B cell (primary cell): ENCODE results near the gene HSPB6. TPM values are rescaled to one million over a fixed set of nuclear protein-coding genes. Genes with fewer than 3 reads are reported as not detected.
A peak's percentile ranks its signal among the peaks of the same experiment; 100 is the strongest.
"Not testable (repeated sequence)": the region's sequence is repeated elsewhere in the genome, so short reads cannot be mapped to it uniquely, and the experiment has no call there.

ENCODE experiments used
- ATAC-seq: fragments of 200-7000 bp; cut with Tn5 transposase; one replicate; pipeline ENCODE4 v1.10.0; 2021; ENCODE audit warnings: low read depth, mild to moderate bottlenecking, moderate number of reproducible peaks, moderate library complexity
- CTCF ChIA-PET: fragments of 350-600 bp; sonication (Branson Sonifier 250); formaldehyde crosslinking; loops from one replicate; lab custom pipeline; 2021; ENCODE audit warnings: antibody characterized with exemption, inconsistent platforms; lab: Charles Lee
- POLR2A ChIA-PET: fragments of 350-600 bp; sonication (Branson Sonifier 250); formaldehyde crosslinking; loops from one replicate; lab custom pipeline; 2021; ENCODE audit warnings: antibody characterized with exemption; lab: Charles Lee
- DNase-seq: peaks from one replicate; pipeline ENCODE4 v3.0.0; 2013
- H2AFZ ChIP-seq: 2 replicates; pipeline ENCODE4 v1.6.1; 2012; ENCODE audit warnings: mild to moderate bottlenecking, low read depth, low read length; ENCODE audit not compliant: insufficient read depth, poor library complexity, severe bottlenecking
- H3K27ac ChIP-seq, 2 donors: 1 replicate in 1 of 2; 2 replicates in 1 of 2; pipeline ENCODE4 v1.5.1; 2012 to 2013; ENCODE audit warnings: low read length in 2 of 2, mild to moderate bottlenecking in 2 of 2, moderate library complexity in 1 of 2
- H3K27me3 ChIP-seq, 4 experiments: fragments of 200-600 bp in 1 of 4; sonication (generic) in 1 of 4; replicated peaks in 1 of 4; 1 replicate in 2 of 4; 2 replicates in 2 of 4; pipeline versions ENCODE4 v1.6.1 to v1.7.0; 2013 to 2016; ENCODE audit warnings: low read length in 3 of 4, mild to moderate bottlenecking in 2 of 4, mixed read lengths in 1 of 4, moderate library complexity in 1 of 4; ENCODE audit not compliant: insufficient read depth in 4 of 4, control insufficient read depth in 3 of 4; ENCODE audit errors: control extremely low read depth in 1 of 4
- H3K36me3 ChIP-seq, 2 experiments: replicated peaks in 1 of 2; 1 replicate in 1 of 2; 2 replicates in 1 of 2; pipeline versions ENCODE4 v1.6.1 to v1.7.1; 2013; ENCODE audit warnings: low read length in 1 of 2; ENCODE audit not compliant: insufficient read depth in 2 of 2, control insufficient read depth in 1 of 2; ENCODE audit errors: control extremely low read depth in 1 of 2, extremely low read depth in 1 of 2
- H3K4me1 ChIP-seq, 2 donors: fragments of 200-600 bp in 1 of 2; sonication (generic) in 1 of 2; 1 replicate in 1 of 2; 2 replicates in 1 of 2; pipeline versions ENCODE4 v1.5.1 to v1.6.1; 2013 to 2017; ENCODE audit warnings: low read length in 2 of 2; ENCODE audit not compliant: control insufficient read depth in 2 of 2, insufficient read depth in 2 of 2
- H3K4me2 ChIP-seq: replicated peaks from 2 replicates; pipeline ENCODE3; 2012; ENCODE audit warnings: mild to moderate bottlenecking, low read depth, low read length; ENCODE audit not compliant: poor library complexity, severe bottlenecking
- H3K4me3 ChIP-seq, 5 experiments: fragments of 200-600 bp in 1 of 5; sonication (generic) in 1 of 5; 1 replicate in 3 of 5; 2 replicates in 2 of 5; pipeline versions ENCODE4 v1.5.1 to v1.7.0; 2011 to 2016; ENCODE audit warnings: low read length in 4 of 5, mild to moderate bottlenecking in 4 of 5, low read depth in 2 of 5, control low read depth in 1 of 5, moderate library complexity in 1 of 5; ENCODE audit not compliant: insufficient read depth in 1 of 5; ENCODE audit errors: control extremely low read depth in 1 of 5, extremely low read depth in 1 of 5
- H3K79me2 ChIP-seq: fragments of 200-600 bp; sonication (generic); one replicate; pipeline ENCODE4 v1.6.0; 2016; ENCODE audit warnings: low read length; ENCODE audit not compliant: control insufficient read depth, insufficient read depth
- H3K9ac ChIP-seq: fragments of 200-600 bp; sonication (generic); 2 replicates; pipeline ENCODE4 v1.6.1; 2017; ENCODE audit warnings: mild to moderate bottlenecking, low read length, moderate library complexity
- H3K9me3 ChIP-seq, 3 donors: one replicate each; pipeline versions ENCODE4 v1.6.1 to v1.7.1; 2013; ENCODE audit warnings: low read length in 2 of 3; ENCODE audit not compliant: control insufficient read depth in 2 of 3, insufficient read depth in 1 of 3; ENCODE audit errors: control extremely low read depth in 1 of 3
- H4K20me1 ChIP-seq: 2 replicates; pipeline ENCODE4 v1.6.0; 2012; ENCODE audit warnings: mild to moderate bottlenecking, low read length; ENCODE audit not compliant: insufficient read depth, control insufficient read depth, poor library complexity, severe bottlenecking
- H3K27ac Mint-ChIP-seq: one replicate; pipeline ENCODE4 v1.8.0; 2021; ENCODE audit warnings: mixed read lengths
- H3K27me3 Mint-ChIP-seq: one replicate; pipeline ENCODE4 v1.8.0; 2021; ENCODE audit warnings: mixed read lengths
- H3K4me1 Mint-ChIP-seq: one replicate; pipeline ENCODE4 v1.8.0; 2021; ENCODE audit warnings: mixed read lengths
- H3K4me3 Mint-ChIP-seq: one replicate; pipeline ENCODE4 v1.8.0; 2021; ENCODE audit warnings: mixed read lengths
- H3K9me3 Mint-ChIP-seq: one replicate; pipeline ENCODE4 v1.8.0; 2022; ENCODE audit warnings: mixed read lengths; ENCODE audit not compliant: insufficient read depth
- CTCF ChIP-seq: fragments of 200-600 bp; IDR thresholded peaks from one replicate; pipeline ENCODE4 v1.8.0; 2022; ENCODE audit warnings: antibody characterized with exemption, mild to moderate bottlenecking
- EZH2 ChIP-seq: IDR thresholded peaks from 2 replicates; pipeline ENCODE4 v1.6.1; 2012; ENCODE audit warnings: borderline replicate concordance, low read depth, mild to moderate bottlenecking, moderate library complexity, low read length; ENCODE audit not compliant: insufficient read depth, poor library complexity, severe bottlenecking
- WGBS: methylation state at CpG from one replicate; pipeline ENCODE4 v1.1.5; 2013; ENCODE audit warnings: missing lambda C conversion rate; ENCODE audit not compliant: insufficient coverage; 5-methylcytosine and 5-hydroxymethylcytosine counted together
- intact Hi-C: fragments of 100-400 bp; cut with micrococcal nuclease; formaldehyde crosslinking; loops from one replicate; pipeline ENCODE4 v1.10.0; 2022
- polyA plus RNA-seq: library from polyadenylated mRNA; depleted of rRNA; stranded (reverse); fragments of >200 nt; gene quantifications from 2 replicates; pipeline ENCODE4 v1.2.3, GENCODE V29; 2012
- total RNA-seq, 2 donors: library from RNA; stranded (reverse); fragments of 120-200 nt in 1 of 2; gene quantifications; 1 replicate in 1 of 2; 2 replicates in 1 of 2; pipeline versions ENCODE4 v1.2.3 to v1.2.4, GENCODE V29; 2013 to 2022

HSPB6 gene
- total and polyA plus RNA-seq, 2 donors (not counting 1 experiment from before 2014, with no cell fraction given): not detected

DNA sequence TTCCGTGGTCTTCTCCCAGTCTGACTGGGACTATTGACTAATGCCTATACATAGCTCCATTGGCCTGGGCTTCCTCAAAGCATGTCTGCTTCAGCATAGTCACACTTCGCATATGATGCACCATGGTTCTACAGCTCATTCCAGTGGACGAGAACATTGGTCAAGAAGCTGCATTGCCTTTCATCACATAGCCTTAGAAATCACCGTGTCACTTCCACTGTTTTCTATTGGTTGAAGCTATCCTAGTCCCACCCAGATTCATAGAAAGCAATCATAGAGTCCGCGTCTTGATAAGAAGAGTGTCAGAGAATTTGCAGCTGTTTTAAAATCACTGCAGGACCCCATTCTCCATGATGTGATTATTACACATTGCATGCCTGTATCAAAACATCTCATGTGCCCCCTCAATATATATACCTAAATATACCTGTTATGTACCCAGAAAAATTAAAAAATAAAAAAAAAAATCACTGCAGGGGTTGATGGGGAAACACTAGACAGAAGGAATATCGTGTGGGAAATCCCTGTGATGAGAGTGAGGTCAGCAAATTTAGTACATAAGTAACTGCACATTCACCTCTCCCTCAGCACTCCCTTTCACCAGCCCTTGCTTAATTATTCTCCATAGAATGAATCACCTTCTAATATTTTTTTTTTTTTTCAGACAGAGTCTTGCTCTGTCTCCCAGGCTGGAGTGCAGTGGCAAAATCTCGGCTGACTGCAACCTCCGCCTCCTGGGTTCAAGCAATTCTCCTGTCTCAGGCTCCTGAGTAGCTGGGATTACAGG is 16.4 kb upstream of the HSPB6 start:
- peaks cover 11% of the 10 kb centered on the region for H3K4me1 Mint-ChIP-seq
- DNase-seq: no peak
- peak overlapping the region; percentile 5 for H3K4me3 Mint-ChIP-seq
- Histone ChIP-seq H3K36me3 (no peaks in the 10 kb centered on the region), H4K20me1 (no peaks in the 10 kb centered on the region), H3K27me3 (no peaks in the 10 kb centered on the region), H3K4me3 (no peak overlapping the region), H3K4me2 (no peak overlapping the region), H3K79me2 (peaks cover 4% of the 10 kb centered on the region), H3K27ac (no peak overlapping the region), H3K4me1 (peaks cover 10 to 16% of the 10 kb centered on the region in 2 donors), H2AFZ (no peak overlapping the region), H3K9me3 (no peaks in the 10 kb centered on the region), H3K9ac (no peak overlapping the region)
- ChIA-PET CTCF (interaction anchor here (0.6 kb wide), 1 partner anchor 141 kb away, joined by 3 read pairs; no protein-coding TSS in a partner anchor), POLR2A (no interaction called here)
- no peaks in the 10 kb centered on the region for H3K27me3 Mint-ChIP-seq
- WGBS: 88% methylated on average over 7 of the region's 9 CpGs
- no peak overlapping the region for H3K27ac Mint-ChIP-seq
- ATAC-seq: no peak
- TF ChIP-seq EZH2 (no peak), CTCF (no peak)
- no peaks in the 10 kb centered on the region for H3K9me3 Mint-ChIP-seq
- intact Hi-C loops: no loop called here

DNA sequence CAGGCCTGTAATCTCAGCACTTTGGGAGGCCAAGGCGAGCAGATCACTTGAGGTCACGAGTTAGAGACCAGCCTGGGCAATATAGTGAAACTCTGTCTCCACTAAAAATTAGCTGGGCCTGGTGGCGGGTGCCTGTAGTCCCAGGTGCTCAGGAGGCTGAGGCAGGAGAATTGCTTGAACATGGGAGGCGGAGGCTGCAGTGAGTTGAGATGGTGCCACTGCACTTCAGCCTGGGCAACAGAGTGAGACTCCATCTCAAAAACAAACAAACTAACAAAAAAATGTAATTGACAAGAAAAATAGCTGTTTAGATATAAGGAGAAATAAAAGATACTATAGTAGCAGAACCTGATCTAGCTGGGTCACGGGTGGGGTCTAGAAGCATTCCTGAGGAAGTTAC is 15.5 kb upstream of the HSPB6 start:
- H3K27me3 ChIP-seq, H3K4me2 ChIP-seq, H2AFZ ChIP-seq, H3K79me2 ChIP-seq, H4K20me1 ChIP-seq, H3K27ac Mint-ChIP-seq, H3K27ac ChIP-seq, H3K9ac ChIP-seq, H3K9me3 ChIP-seq, H3K36me3 ChIP-seq, DNase-seq, H3K9me3 Mint-ChIP-seq, H3K27me3 Mint-ChIP-seq, intact Hi-C loops, H3K4me3 ChIP-seq, ATAC-seq, H3K4me3 Mint-ChIP-seq, POLR2A ChIA-PET: not testable (repeated sequence)
- peaks cover 10 to 16% of the 10 kb centered on the region in 2 donors for H3K4me1 ChIP-seq
- 100% methylated on average over 3 of the region's 5 CpGs for WGBS
- peaks cover 13% of the 10 kb centered on the region for H3K4me1 Mint-ChIP-seq
- CTCF ChIA-PET: interaction anchor here (0.6 kb wide), 1 partner anchor 142 kb away, joined by 3 read pairs; no protein-coding TSS in a partner anchor
